Smooth muscle cell (in vitro differentiated cells): ENCODE results near the gene TNFRSF18. TPM values are rescaled to one million over a fixed set of nuclear protein-coding genes. Genes with fewer than 3 reads are reported as not detected.
"Not testable (repeated sequence)": the region's sequence is repeated elsewhere in the genome, so short reads cannot be mapped to it uniquely, and the experiment has no call there.

Experiments used
- DNase-seq: peaks from one replicate; lab custom pipeline; 2025; ENCODE audit not compliant: unreplicated experiment; lab: John Stamatoyannopoulos, UW
- H2AFZ ChIP-seq: fragments of 200-600 bp; sonication (generic); 2 replicates; pipeline ENCODE4 v1.6.0; 2016; ENCODE audit warnings: antibody characterized with exemption, low read depth, mild to moderate bottlenecking
- H3F3A ChIP-seq: fragments of 200-600 bp; sonication (generic); 2 replicates; pipeline ENCODE4 v1.6.0; 2017; ENCODE audit warnings: antibody characterized with exemption, low read depth
- H3K27ac ChIP-seq: fragments of 200-600 bp; sonication (generic); 2 replicates; pipeline ENCODE4 v1.5.1; 2016; ENCODE audit warnings: low read depth, mild to moderate bottlenecking
- H3K27me3 ChIP-seq: fragments of 200-600 bp; sonication (generic); 2 replicates; pipeline ENCODE4 v1.6.1; 2016; ENCODE audit warnings: low read depth, mild to moderate bottlenecking
- H3K36me3 ChIP-seq: fragments of 200-600 bp; sonication (generic); 2 replicates; pipeline ENCODE4 v1.5.1; 2016; ENCODE audit warnings: low read depth
- H3K4me1 ChIP-seq: fragments of 200-600 bp; sonication (generic); 2 replicates; pipeline ENCODE4 v1.5.1; 2016; ENCODE audit warnings: low read depth
- H3K4me2 ChIP-seq: fragments of 200-600 bp; sonication (generic); 2 replicates; pipeline ENCODE4 v1.6.0; 2016; ENCODE audit warnings: mild to moderate bottlenecking
- H3K4me3 ChIP-seq: fragments of 200-600 bp; sonication (generic); 2 replicates; pipeline ENCODE4 v1.5.1; 2016; ENCODE audit warnings: mild to moderate bottlenecking
- H3K79me2 ChIP-seq: fragments of 200-600 bp; sonication (generic); 2 replicates; pipeline ENCODE4 v1.6.0; 2016; ENCODE audit warnings: low read depth, mild to moderate bottlenecking
- H3K9ac ChIP-seq: fragments of 200-600 bp; sonication (generic); 2 replicates; pipeline ENCODE4 v1.6.0; 2016; ENCODE audit warnings: low read depth
- H3K9me3 ChIP-seq: fragments of 200-600 bp; sonication (generic); replicated peaks from 2 replicates; pipeline ENCODE4 v1.5.1; 2016; ENCODE audit warnings: low read depth
- H4K20me1 ChIP-seq: fragments of 200-600 bp; sonication (generic); 2 replicates; pipeline ENCODE4 v1.6.0; 2016; ENCODE audit warnings: low read depth
- WGBS: methylation state at CpG from one replicate; pipeline ENCODE4 v1.1.7; 2016; ENCODE audit warnings: low lambda C conversion rate; 5-methylcytosine and 5-hydroxymethylcytosine counted together
- polyA plus RNA-seq: library from polyadenylated mRNA; unstranded; fragments of >200 nt; fragmentation: Nextera tagmentation; extraction: Ambion mirVana; gene quantifications from 2 replicates; pipeline ENCODE4 v1.2.1, GENCODE V29; 2016
- total RNA-seq: library from RNA; depleted of rRNA; stranded (reverse); fragments of >200 nt; gene quantifications from 2 replicates; pipeline ENCODE4 v1.2.3, GENCODE V29; 2014
- TF ChIP-seq, protein P1 (sequence below): fragments of 200-600 bp; sonication (generic); IDR thresholded peaks from 2 replicates; pipeline ENCODE4 v1.5.1; 2017; ENCODE audit warnings: borderline replicate concordance, mild to moderate bottlenecking, antibody characterized with exemption; ENCODE audit not compliant: insufficient read depth, poor library complexity, severe bottlenecking

Gene TNFRSF18
- total and polyA plus RNA-seq, 2 experiments from 2014 or later: 4.8 to 12.2 TPM

- no peak overlapping the region for H3K4me2 ChIP-seq
- H3K4me1 ChIP-seq: no peaks in the 10 kb centered on the region
- TF ChIP-seq, protein P1, sequence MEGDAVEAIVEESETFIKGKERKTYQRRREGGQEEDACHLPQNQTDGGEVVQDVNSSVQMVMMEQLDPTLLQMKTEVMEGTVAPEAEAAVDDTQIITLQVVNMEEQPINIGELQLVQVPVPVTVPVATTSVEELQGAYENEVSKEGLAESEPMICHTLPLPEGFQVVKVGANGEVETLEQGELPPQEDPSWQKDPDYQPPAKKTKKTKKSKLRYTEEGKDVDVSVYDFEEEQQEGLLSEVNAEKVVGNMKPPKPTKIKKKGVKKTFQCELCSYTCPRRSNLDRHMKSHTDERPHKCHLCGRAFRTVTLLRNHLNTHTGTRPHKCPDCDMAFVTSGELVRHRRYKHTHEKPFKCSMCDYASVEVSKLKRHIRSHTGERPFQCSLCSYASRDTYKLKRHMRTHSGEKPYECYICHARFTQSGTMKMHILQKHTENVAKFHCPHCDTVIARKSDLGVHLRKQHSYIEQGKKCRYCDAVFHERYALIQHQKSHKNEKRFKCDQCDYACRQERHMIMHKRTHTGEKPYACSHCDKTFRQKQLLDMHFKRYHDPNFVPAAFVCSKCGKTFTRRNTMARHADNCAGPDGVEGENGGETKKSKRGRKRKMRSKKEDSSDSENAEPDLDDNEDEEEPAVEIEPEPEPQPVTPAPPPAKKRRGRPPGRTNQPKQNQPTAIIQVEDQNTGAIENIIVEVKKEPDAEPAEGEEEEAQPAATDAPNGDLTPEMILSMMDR: no peak
- H3K9ac ChIP-seq: no peak overlapping the region
- H3K27ac ChIP-seq: no peak overlapping the region
- 90% methylated on average over 13 of the region's 13 CpGs for WGBS
- no peaks in the 10 kb centered on the region for H4K20me1 ChIP-seq
- H3K27me3 ChIP-seq: no peaks in the 10 kb centered on the region
- no peak overlapping the region for H3K4me3 ChIP-seq
- H3K79me2 ChIP-seq: no peaks in the 10 kb centered on the region
- no peaks in the 10 kb centered on the region for H3F3A ChIP-seq
- H3K9me3 ChIP-seq: no peaks in the 10 kb centered on the region
- DNase-seq: no peak
- H3K36me3 ChIP-seq: no peaks in the 10 kb centered on the region
- H2AFZ ChIP-seq: no peak overlapping the region
These were observed 9.8 kb downstream of the TNFRSF18 start for GRCh38 chr1:1196431-1197187.

DNA sequence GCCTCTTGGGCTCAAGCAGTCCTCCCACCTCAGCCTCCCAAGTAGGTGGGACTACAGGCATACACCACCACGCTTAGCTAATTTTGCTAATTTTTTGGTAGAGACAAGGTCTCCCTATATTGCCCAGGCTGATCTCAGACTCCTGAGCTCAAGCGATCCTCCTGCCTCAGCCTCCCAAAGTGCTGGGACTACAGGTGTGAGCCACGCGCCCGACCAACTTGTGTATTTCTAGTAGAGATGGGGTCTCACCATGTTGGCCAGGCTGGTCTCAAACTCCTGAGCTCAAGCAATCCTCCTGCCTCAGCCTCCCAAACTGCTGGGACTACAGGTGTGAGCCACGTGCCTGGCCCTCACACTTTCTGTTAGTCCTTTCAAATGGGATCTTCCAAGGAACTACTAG is 10.7 kb downstream of the TNFRSF18 start:
- 86% methylated on average over 6 of the region's 6 CpGs for WGBS
- H3K27me3 ChIP-seq: not testable (repeated sequence)

GRCh38 chr1:1194723-1195122 is 11.7 kb downstream of the TNFRSF18 start:
- no peak for DNase-seq
- WGBS: 80% methylated on average over 3 of the region's 3 CpGs
- Histone ChIP-seq H3K27ac (no peak overlapping the region), H2AFZ (no peak overlapping the region), H3K4me3 (no peak overlapping the region), H3K4me1 (no peaks in the 10 kb centered on the region), H3K9me3 (no peaks in the 10 kb centered on the region), H3K79me2 (no peaks in the 10 kb centered on the region), H4K20me1 (no peaks in the 10 kb centered on the region), H3K4me2 (no peak overlapping the region), H3K36me3 (no peaks in the 10 kb centered on the region), H3K9ac (no peak overlapping the region), H3K27me3 (no peaks in the 10 kb centered on the region), H3F3A (no peaks in the 10 kb centered on the region)
- TF ChIP-seq, protein P1: no peak

More for the DNA sequence above, 10.7 kb downstream of the TNFRSF18 start:
- H3K79me2 ChIP-seq, H3K4me1 ChIP-seq, H4K20me1 ChIP-seq, H3F3A ChIP-seq, H3K9me3 ChIP-seq, H2AFZ ChIP-seq, H3K36me3 ChIP-seq, H3K4me3 ChIP-seq, H3K4me2 ChIP-seq, H3K27ac ChIP-seq, H3K9ac ChIP-seq, DNase-seq: not testable (repeated sequence)

DNA sequence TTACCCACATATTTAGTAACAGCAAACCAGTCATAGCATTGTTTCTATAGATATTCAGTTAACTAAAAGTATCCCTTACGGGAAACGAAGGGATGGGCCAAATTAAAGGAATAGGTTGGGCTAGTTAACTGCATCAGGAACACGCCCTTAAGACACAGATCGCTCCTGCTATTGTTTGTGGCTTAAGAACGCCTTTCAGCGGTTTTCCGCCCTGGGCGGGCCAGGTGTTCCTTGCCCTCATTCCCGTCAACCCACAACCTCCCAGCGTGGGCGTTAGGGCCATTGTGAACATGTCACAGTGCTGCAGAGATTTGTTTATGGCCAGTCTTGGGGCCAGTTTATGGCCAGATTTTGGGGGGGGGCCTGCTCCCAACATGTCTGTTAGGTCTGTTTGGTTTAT is 14.7 kb downstream of the TNFRSF18 start:
- Histone ChIP-seq H3K4me2 (no peak overlapping the region), H3K79me2 (no peaks in the 10 kb centered on the region), H3K27me3 (no peaks in the 10 kb centered on the region), H3K36me3 (no peaks in the 10 kb centered on the region), H3K27ac (no peak overlapping the region), H3K4me3 (no peak overlapping the region), H2AFZ (no peak overlapping the region), H3K4me1 (no peaks in the 10 kb centered on the region), H4K20me1 (no peaks in the 10 kb centered on the region), H3F3A (no peaks in the 10 kb centered on the region), H3K9ac (no peak overlapping the region), H3K9me3 (no peaks in the 10 kb centered on the region)
- no peak for DNase-seq
- TF ChIP-seq, protein P1: no peak
- WGBS: 86% methylated on average over 11 of the region's 11 CpGs
